A673 (cell line): ENCODE data around the gene MRPS2. TPM values are rescaled to one million over a fixed set of nuclear protein-coding genes. Genes with fewer than 3 reads are reported as not detected.

Source experiments
- BruUV-seq: library from RNA; stranded (reverse); fragments of 400-500 nt; replicated peaks from 2 replicates; lab custom pipeline; 2021; lab: Mats Ljungman, UMichigan
- CTCF ChIA-PET: fragments of 300-600 bp; sonication (Branson Sonifier 250); formaldehyde crosslinking; loops from one replicate; lab custom pipeline; 2022; ENCODE audit warnings: antibody characterized with exemption; lab: Charles Lee
- POLR2A ChIA-PET: fragments of 300-600 bp; sonication (Branson Sonifier 250); formaldehyde crosslinking; loops from one replicate; lab custom pipeline; 2022; ENCODE audit warnings: antibody characterized with exemption; ENCODE audit not compliant: low non-redundant PET; lab: Charles Lee
- DNase-seq: peaks from one replicate; pipeline ENCODE4 v3.0.0-alpha.2; 2015; ENCODE audit warnings: low spot score
- H3K27ac ChIP-seq: fragments of 200-600 bp; sonication (generic); 2 replicates; pipeline ENCODE4 v1.5.1; 2016; ENCODE audit warnings: mixed run types, low read depth, mild to moderate bottlenecking, mixed read lengths, antibody characterized with exemption, low read length; ENCODE audit not compliant: poor library complexity, severe bottlenecking
- H3K27me3 ChIP-seq: fragments of 200-600 bp; sonication (generic); replicated peaks from 2 replicates; pipeline ENCODE4 v1.6.1; 2017; ENCODE audit warnings: mixed run types, low read depth, mild to moderate bottlenecking, mixed read lengths, antibody characterized with exemption, low read length; ENCODE audit not compliant: insufficient read depth, poor library complexity
- H3K36me3 ChIP-seq: fragments of 200-600 bp; sonication (generic); 2 replicates; pipeline ENCODE4 v1.6.1; 2016; ENCODE audit warnings: mixed run types, mild to moderate bottlenecking, mixed read lengths, antibody characterized with exemption, low read length; ENCODE audit not compliant: insufficient read depth, poor library complexity, severe bottlenecking
- H3K4me1 ChIP-seq: fragments of 200-600 bp; sonication (generic); 2 replicates; pipeline ENCODE4 v1.6.1; 2017; ENCODE audit warnings: mixed run types, mild to moderate bottlenecking, mixed read lengths, antibody characterized with exemption, low read length; ENCODE audit not compliant: insufficient read depth, poor library complexity, severe bottlenecking
- H3K4me3 ChIP-seq: fragments of 200-600 bp; sonication (generic); 2 replicates; pipeline ENCODE4 v1.5.1; 2016; ENCODE audit warnings: low read depth, mixed run types, mild to moderate bottlenecking, mixed read lengths, low read length; ENCODE audit not compliant: poor library complexity, severe bottlenecking
- H3K9me3 ChIP-seq: fragments of 200-600 bp; sonication (generic); 2 replicates; pipeline ENCODE4 v1.6.1; 2016; ENCODE audit warnings: mixed run types, low read depth, mild to moderate bottlenecking, mixed read lengths, antibody characterized with exemption, low read length; ENCODE audit not compliant: poor library complexity, severe bottlenecking
- CTCF ChIP-seq: fragments of 300-800, 200-600 bp; sonication (generic); conservative IDR thresholded peaks from 2 replicates; pipeline ENCODE4 v1.5.1; 2017; ENCODE audit warnings: low read depth, mild to moderate bottlenecking, antibody characterized with exemption, low read length, moderate library complexity, mixed read lengths
- EZH2 ChIP-seq: fragments of 200-600 bp; sonication (generic); IDR thresholded peaks from 2 replicates; pipeline ENCODE4 v1.6.1; 2017; ENCODE audit warnings: borderline replicate concordance, low read depth, mild to moderate bottlenecking, mixed read lengths, antibody characterized with exemption, low read length; ENCODE audit not compliant: poor library complexity, severe bottlenecking
- intact Hi-C: fragments of 100-400 bp; cut with micrococcal nuclease; formaldehyde crosslinking; loops from one replicate; pipeline ENCODE4 v1.10.0; 2022; ENCODE audit not compliant: unreplicated experiment
- total RNA-seq: library from RNA; stranded (reverse); gene quantifications from 2 replicates; pipeline ENCODE4 v1.2.3, GENCODE V29; 2021

The MRPS2 gene
- total RNA-seq, 1 experiment from 2014 or later, result 88.8 TPM

- no peaks in the 10 kb centered on the region for H3K36me3 ChIP-seq
These were observed 8.7 kb upstream of the MRPS2 start for GRCh38 chr9:135491764-135492163.

DNA sequence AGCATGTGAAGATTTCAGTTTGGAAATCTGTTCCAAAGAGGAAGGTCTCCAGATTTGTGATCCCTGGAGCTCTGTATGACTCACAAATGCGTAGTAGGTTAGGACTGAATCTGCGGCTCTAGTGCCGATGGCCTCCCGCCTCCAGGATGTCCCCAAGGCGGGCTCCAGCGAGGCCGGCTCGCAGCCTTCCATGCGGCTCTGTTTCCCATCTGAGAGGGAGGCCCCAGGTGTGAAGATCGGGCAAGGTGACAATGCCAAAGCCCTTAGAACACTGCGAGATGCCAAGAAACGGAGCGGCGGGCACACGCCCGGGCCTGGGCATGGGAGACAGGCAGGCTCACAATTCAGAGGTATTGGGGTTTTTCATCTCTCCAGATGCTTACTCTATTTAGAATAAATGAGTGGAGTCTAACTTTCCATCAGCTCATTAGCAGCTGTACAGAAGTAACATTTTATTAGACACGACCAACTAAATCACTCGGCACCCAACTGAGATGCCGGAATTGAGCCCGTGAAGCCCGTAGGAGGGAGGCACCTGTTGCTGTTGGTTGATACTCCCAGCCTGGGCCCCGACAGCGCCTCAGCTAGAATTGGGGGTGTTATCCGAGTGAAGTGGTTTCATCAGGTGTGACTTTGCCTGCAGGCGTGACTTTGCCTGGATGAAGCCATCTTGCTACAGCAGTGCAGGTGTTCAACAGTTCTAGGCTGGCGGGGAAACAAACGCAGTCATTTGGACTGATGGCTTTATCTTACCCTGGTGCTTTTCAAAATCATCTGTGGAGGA is 7.4 kb upstream of the MRPS2 start:
- DNase-seq, result no peak
- Histone ChIP-seq H3K27ac (no peak overlapping the region), H3K36me3 (no peaks in the 10 kb centered on the region), H3K4me3 (no peak overlapping the region), H3K27me3 (no peaks in the 10 kb centered on the region), H3K4me1 (no peaks in the 10 kb centered on the region), H3K9me3 (no peaks in the 10 kb centered on the region)
- intact Hi-C loops, result no loop called here
- CTCF ChIA-PET, result no interaction called here
- POLR2A ChIA-PET, result interaction anchor here (0.6 kb wide), 1 partner anchor 48 kb away, joined by 3 read pairs; no protein-coding TSS in a partner anchor
- no TSS peak for BruUV-seq
- TF ChIP-seq CTCF (no peak), EZH2 (no peak)

More at GRCh38 chr9:135491764-135492163, 8.7 kb upstream of the MRPS2 start:
- Histone ChIP-seq H3K27me3 (no peaks in the 10 kb centered on the region), H3K27ac (no peak overlapping the region), H3K4me1 (no peaks in the 10 kb centered on the region), H3K4me3 (no peak overlapping the region), H3K9me3 (no peaks in the 10 kb centered on the region)
- TF ChIP-seq EZH2 (no peak), CTCF (no peak)
- BruUV-seq, result no TSS peak
- intact Hi-C loops, result no loop called here
- ChIA-PET CTCF (no interaction called here), POLR2A (no interaction called here)
- DNase-seq, result no peak

GRCh38 chr9:135494791-135495559 is 5.5 kb upstream of the MRPS2 start:
- CTCF ChIA-PET, result no interaction called here
- POLR2A ChIA-PET, result no interaction called here

More at GRCh38 chr9:135494791-135495559, 5.5 kb upstream of the MRPS2 start:
- H3K27ac ChIP-seq, result no peak overlapping the region
- DNase-seq, result no peak
- H3K4me3 ChIP-seq, result no peak overlapping the region
- H3K4me1 ChIP-seq, result no peaks in the 10 kb centered on the region
- intact Hi-C loops, result no loop called here
- no TSS peak for BruUV-seq
- no peaks in the 10 kb centered on the region for H3K9me3 ChIP-seq
- TF ChIP-seq EZH2, result no peak
- TF ChIP-seq CTCF, result no peak
- no peaks in the 10 kb centered on the region for H3K36me3 ChIP-seq
- H3K27me3 ChIP-seq, result no peaks in the 10 kb centered on the region
